ENCODE measurements around the gene GALNT7.

Gene GALNT7

DNA sequence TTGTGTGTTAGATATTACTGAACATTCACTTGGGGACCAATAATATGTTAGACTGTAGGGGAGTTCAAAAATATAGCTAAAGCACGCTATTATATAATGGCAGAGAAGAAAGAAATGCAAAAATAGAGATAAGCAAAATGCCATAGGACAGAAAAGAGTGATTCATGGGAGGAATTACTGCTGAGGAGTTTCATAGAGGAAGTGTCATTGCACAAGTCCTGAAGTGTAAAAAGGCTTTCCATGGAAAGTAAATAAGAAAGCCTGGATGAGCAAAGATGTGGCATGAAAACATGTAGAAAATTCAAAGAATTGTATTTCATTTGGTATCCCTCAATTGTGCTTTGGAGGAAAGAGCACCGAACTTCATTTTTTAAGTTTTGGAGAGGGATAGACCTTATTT, 151.1 kb downstream of the GALNT7 start:
- Histone ChIP-seq H4K20me1 (ENCODE audit: insufficient read depth, low read length) (no peaks in the 10 kb centered on the region; the same call in 1 of the 2 replicates), H3K27me3 (ENCODE audit: low read depth, low read length) (no peaks in the 10 kb centered on the region), H3K36me3 (replicated peaks; ENCODE audit: low read depth, low read length) (peaks cover 58% of the 10 kb centered on the region), H3K9ac (ENCODE audit: low read length) (no peak overlapping the region), H3K27ac (ENCODE audit: low read length) (no peak overlapping the region), H3K9me3 (ENCODE audit: insufficient read depth, low read length) (no peaks in the 10 kb centered on the region), H3K79me2 (ENCODE audit: low read length) (no peaks in the 10 kb centered on the region), H3K4me1 (ENCODE audit: low read length) (no peaks in the 10 kb centered on the region), H3K4me3 (ENCODE audit: low read length) (no peak overlapping the region), H2AFZ (ENCODE audit: low read depth, low read length) (no peak overlapping the region), H3K4me2 (ENCODE audit: low read length) (no peak overlapping the region)
- TF ChIP-seq CTCF (IDR thresholded peaks at IDR 0.05; ENCODE audit: low read depth, low read length) (no peak), EZH2phosphoT487 (IDR thresholded peaks at IDR 0.05; ENCODE audit: low read depth) (no peak)

DNA sequence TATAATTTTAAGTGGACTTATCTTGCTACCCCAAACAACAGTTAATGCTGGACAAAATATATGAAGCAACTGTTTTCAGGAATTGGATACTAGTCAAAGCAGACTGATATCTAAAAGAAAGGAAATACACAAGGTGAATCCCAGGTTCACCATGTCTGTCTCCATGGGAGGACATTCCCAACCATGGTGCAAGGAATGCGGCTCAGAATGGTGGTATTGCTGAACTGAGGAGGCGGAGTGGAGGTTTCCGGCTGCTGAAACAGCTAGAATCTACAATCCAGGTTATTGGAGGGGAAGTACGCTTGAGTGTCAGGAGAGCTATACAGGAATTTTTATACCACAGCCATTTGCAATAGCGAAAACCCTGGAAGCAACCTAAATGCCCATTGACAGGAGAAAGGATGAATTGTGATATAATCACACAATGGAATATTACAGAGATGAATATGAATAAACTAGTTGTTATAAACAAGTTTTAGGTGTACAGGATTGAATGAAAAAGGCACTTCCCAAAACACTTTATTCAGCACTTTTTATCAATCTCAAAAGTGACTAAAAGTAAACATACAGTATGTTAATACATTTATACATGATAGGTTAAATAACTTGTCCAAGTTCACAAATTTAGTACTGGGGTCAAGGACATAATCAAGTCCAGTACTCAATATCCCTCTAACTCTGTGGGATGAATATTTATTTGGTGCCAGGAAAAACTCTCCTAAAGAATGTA, 156.6 kb downstream of the GALNT7 start:
- H3K27ac ChIP-seq (ENCODE audit: low read length) = peak overlapping the region; percentile 6; the same call in 1 of the 2 replicates
- no peak overlapping the region for H3K4me3 ChIP-seq (ENCODE audit: low read length)
- no peaks in the 10 kb centered on the region for H3K9me3 ChIP-seq (ENCODE audit: insufficient read depth, low read length)
- no peak overlapping the region for H3K4me2 ChIP-seq (ENCODE audit: low read length)
- H3K27me3 ChIP-seq (ENCODE audit: low read depth, low read length) = no peaks in the 10 kb centered on the region
- no peak overlapping the region for H2AFZ ChIP-seq (ENCODE audit: low read depth, low read length)
- H3K4me1 ChIP-seq (ENCODE audit: low read length) = no peaks in the 10 kb centered on the region
- peaks cover 82% of the 10 kb centered on the region for H3K36me3 ChIP-seq (replicated peaks; ENCODE audit: low read depth, low read length)
- TF ChIP-seq EZH2phosphoT487 (IDR thresholded peaks at IDR 0.05; ENCODE audit: low read depth) = no peak
- no peak for TF ChIP-seq CTCF (IDR thresholded peaks at IDR 0.05; ENCODE audit: low read depth, low read length)
- no peak overlapping the region for H3K9ac ChIP-seq (ENCODE audit: low read length)
- peaks cover 5% of the 10 kb centered on the region; the same call in 1 of the 2 replicates for H3K79me2 ChIP-seq (ENCODE audit: low read length)
- peaks cover 5% of the 10 kb centered on the region; the same call in 1 of the 2 replicates for H4K20me1 ChIP-seq (ENCODE audit: insufficient read depth, low read length)

GRCh38 chr4:173328236-173328901, 159.8 kb downstream of the GALNT7 start:
- no peaks in the 10 kb centered on the region for H3K27me3 ChIP-seq (ENCODE audit: low read depth, low read length)
- no peaks in the 10 kb centered on the region for H3K9me3 ChIP-seq (ENCODE audit: insufficient read depth, low read length)
- H3K4me1 ChIP-seq (ENCODE audit: low read length) = peaks cover 13% of the 10 kb centered on the region
- peaks cover 20% of the 10 kb centered on the region for H4K20me1 ChIP-seq (ENCODE audit: insufficient read depth, low read length)
- H3K27ac ChIP-seq (ENCODE audit: low read length) = no peak overlapping the region
- no peak overlapping the region for H3K9ac ChIP-seq (ENCODE audit: low read length)
- H3K4me2 ChIP-seq (ENCODE audit: low read length) = no peak overlapping the region
- H3K79me2 ChIP-seq (ENCODE audit: low read length) = peaks cover 35% of the 10 kb centered on the region
- no peak overlapping the region for H3K4me3 ChIP-seq (ENCODE audit: low read length)
- H2AFZ ChIP-seq (ENCODE audit: low read depth, low read length) = no peak overlapping the region
- H3K36me3 ChIP-seq (replicated peaks; ENCODE audit: low read depth, low read length) = peaks cover 81% of the 10 kb centered on the region
- TF ChIP-seq CTCF (IDR thresholded peaks at IDR 0.05; ENCODE audit: low read depth, low read length) (no peak), EZH2phosphoT487 (IDR thresholded peaks at IDR 0.05; ENCODE audit: low read depth) (no peak)

DNA sequence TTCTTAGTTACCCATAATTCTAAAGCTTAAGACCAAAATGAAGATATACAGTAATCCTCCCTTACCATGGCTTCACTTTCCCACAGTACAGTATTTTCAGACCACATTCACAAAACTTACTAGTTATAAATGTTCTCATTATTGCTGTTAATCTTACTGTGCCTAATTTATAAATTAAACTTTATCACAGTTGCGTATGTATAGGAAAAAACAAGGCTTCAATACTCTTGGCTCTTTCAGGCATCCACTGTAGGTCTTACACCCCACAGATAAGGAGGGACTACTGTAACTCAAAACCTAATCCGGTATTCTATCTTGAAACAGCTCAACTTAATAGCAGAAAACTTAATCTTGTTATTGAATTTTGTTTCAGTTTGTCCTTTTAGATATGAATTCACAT, 162.0 kb downstream of the GALNT7 start:
- H4K20me1 ChIP-seq (ENCODE audit: insufficient read depth, low read length) = peaks cover 15% of the 10 kb centered on the region
- no peak overlapping the region for H3K27ac ChIP-seq (ENCODE audit: low read length)
- H3K79me2 ChIP-seq (ENCODE audit: low read length) = peaks cover 52% of the 10 kb centered on the region
- H3K9me3 ChIP-seq (ENCODE audit: insufficient read depth, low read length) = no peaks in the 10 kb centered on the region
- H3K36me3 ChIP-seq (replicated peaks; ENCODE audit: low read depth, low read length) = peaks cover 72% of the 10 kb centered on the region
- no peaks in the 10 kb centered on the region for H3K27me3 ChIP-seq (ENCODE audit: low read depth, low read length)
- H2AFZ ChIP-seq (ENCODE audit: low read depth, low read length) = no peak overlapping the region
- no peak overlapping the region for H3K4me3 ChIP-seq (ENCODE audit: low read length)
- H3K9ac ChIP-seq (ENCODE audit: low read length) = no peak overlapping the region
- TF ChIP-seq CTCF (IDR thresholded peaks at IDR 0.05; ENCODE audit: low read depth, low read length) (no peak), EZH2phosphoT487 (IDR thresholded peaks at IDR 0.05; ENCODE audit: low read depth) (no peak)
- peaks cover 13% of the 10 kb centered on the region for H3K4me1 ChIP-seq (ENCODE audit: low read length)
- no peak overlapping the region for H3K4me2 ChIP-seq (ENCODE audit: low read length)
